Measurements from ENCODE around the gene IL22RA2. TPM values are rescaled to one million over a fixed set of nuclear protein-coding genes. Genes with fewer than 3 reads are reported as not detected.

The IL22RA2 gene
- total RNA-seq, 3 donors from 2014 or later, result not detected

- no peak for DNase-seq
Observed at GRCh38 chr6:137185290-137185689, 11.8 kb upstream of the IL22RA2 start.

GRCh38 chr6:137182654-137183073 lies 9.2 kb upstream of the IL22RA2 start:
- H3K4me1 Mint-ChIP-seq (ENCODE audit: low read depth), result no peaks in the 10 kb centered on the region
- no peak overlapping the region for H3K4me3 Mint-ChIP-seq
- H3K36me3 Mint-ChIP-seq (ENCODE audit: insufficient read depth), result peaks cover 2% of the 10 kb centered on the region
- H3K9me3 Mint-ChIP-seq, result peaks cover 21% of the 10 kb centered on the region
- ATAC-seq (no peak), DNase-seq (no peak)
- peaks cover 4% of the 10 kb centered on the region for H3K27me3 Mint-ChIP-seq (ENCODE audit: low read depth)

More at GRCh38 chr6:137185290-137185689, 11.8 kb upstream of the IL22RA2 start:
- ATAC-seq, result no peak
- Mint-ChIP-seq H3K36me3 (ENCODE audit: insufficient read depth) (peaks cover 4% of the 10 kb centered on the region), H3K4me1 (ENCODE audit: low read depth) (no peaks in the 10 kb centered on the region), H3K27me3 (ENCODE audit: low read depth) (peaks cover 4% of the 10 kb centered on the region), H3K9me3 (peaks cover 21% of the 10 kb centered on the region), H3K4me3 (no peak overlapping the region)

GRCh38 chr6:137181891-137182653 lies 8.6 kb upstream of the IL22RA2 start:
- Mint-ChIP-seq H3K9me3 (peaks cover 21% of the 10 kb centered on the region), H3K27me3 (ENCODE audit: low read depth) (peaks cover 4% of the 10 kb centered on the region), H3K4me1 (ENCODE audit: low read depth) (no peaks in the 10 kb centered on the region), H3K4me3 (no peak overlapping the region), H3K36me3 (ENCODE audit: insufficient read depth) (peaks cover 2% of the 10 kb centered on the region)
- DNase-seq (no peak), ATAC-seq (no peak)

- no peaks in the 10 kb centered on the region for H3K36me3 Mint-ChIP-seq (ENCODE audit: insufficient read depth)
- H3K4me3 Mint-ChIP-seq, result no peak overlapping the region
- ATAC-seq, result no peak
- peaks cover 6% of the 10 kb centered on the region for H3K9me3 Mint-ChIP-seq
- no peaks in the 10 kb centered on the region for H3K27me3 Mint-ChIP-seq (ENCODE audit: low read depth)
- DNase-seq, result no peak
- no peaks in the 10 kb centered on the region for H3K4me1 Mint-ChIP-seq (ENCODE audit: low read depth)
Observed at GRCh38 chr6:137177611-137178010, 4.2 kb upstream of the IL22RA2 start.

GRCh38 chr6:137176729-137177128 lies 3.3 kb upstream of the IL22RA2 start:
- no peaks in the 10 kb centered on the region for H3K27me3 Mint-ChIP-seq (ENCODE audit: low read depth)
- no peak for ATAC-seq
- H3K9me3 Mint-ChIP-seq, result no peaks in the 10 kb centered on the region
- no peak overlapping the region for H3K4me3 Mint-ChIP-seq
- no peaks in the 10 kb centered on the region for H3K4me1 Mint-ChIP-seq (ENCODE audit: low read depth)
- no peaks in the 10 kb centered on the region for H3K36me3 Mint-ChIP-seq (ENCODE audit: insufficient read depth)
- DNase-seq, result no peak

- peaks cover 3% of the 10 kb centered on the region for H3K4me1 Mint-ChIP-seq (ENCODE audit: low read depth)
- no peaks in the 10 kb centered on the region for H3K9me3 Mint-ChIP-seq
- ATAC-seq (no peak), DNase-seq (no peak)
- H3K27me3 Mint-ChIP-seq (ENCODE audit: low read depth), result no peaks in the 10 kb centered on the region
- no peaks in the 10 kb centered on the region for H3K36me3 Mint-ChIP-seq (ENCODE audit: insufficient read depth)
- no peak overlapping the region for H3K4me3 Mint-ChIP-seq
Observed at GRCh38 chr6:137175868-137176245, 2.4 kb upstream of the IL22RA2 start.

- ATAC-seq (no peak), DNase-seq (no peak)
- Mint-ChIP-seq H3K36me3 (ENCODE audit: insufficient read depth) (no peaks in the 10 kb centered on the region), H3K4me3 (no peak overlapping the region), H3K27me3 (ENCODE audit: low read depth) (no peaks in the 10 kb centered on the region), H3K4me1 (ENCODE audit: low read depth) (peaks cover 7% of the 10 kb centered on the region), H3K9me3 (no peaks in the 10 kb centered on the region)
Observed at GRCh38 chr6:137175157-137175867, 1.9 kb upstream of the IL22RA2 start.

GRCh38 chr6:137172734-137173431 lies 561 bp downstream of the IL22RA2 start:
- no peak for ATAC-seq
- H3K36me3 Mint-ChIP-seq (ENCODE audit: insufficient read depth), result no peaks in the 10 kb centered on the region
- no peak for DNase-seq
- no peaks in the 10 kb centered on the region for H3K27me3 Mint-ChIP-seq (ENCODE audit: low read depth)
- no peak overlapping the region for H3K4me3 Mint-ChIP-seq
- peaks cover 10% of the 10 kb centered on the region for H3K4me1 Mint-ChIP-seq (ENCODE audit: low read depth)
- no peaks in the 10 kb centered on the region for H3K9me3 Mint-ChIP-seq

- no peak for ATAC-seq
- no peaks in the 10 kb centered on the region for H3K36me3 Mint-ChIP-seq (ENCODE audit: insufficient read depth)
Observed at GRCh38 chr6:137171824-137172733, 1.4 kb downstream of the IL22RA2 start.

GRCh38 chr6:137171053-137171374 lies 2.4 kb downstream of the IL22RA2 start:
- Mint-ChIP-seq H3K27me3 (ENCODE audit: low read depth) (no peaks in the 10 kb centered on the region), H3K4me3 (no peak overlapping the region), H3K9me3 (no peaks in the 10 kb centered on the region), H3K4me1 (ENCODE audit: low read depth) (peaks cover 14% of the 10 kb centered on the region), H3K36me3 (ENCODE audit: insufficient read depth) (no peaks in the 10 kb centered on the region)
- ATAC-seq (no peak), DNase-seq (no peak)

More at GRCh38 chr6:137171824-137172733, 1.4 kb downstream of the IL22RA2 start:
- Mint-ChIP-seq H3K4me3 (no peak overlapping the region), H3K9me3 (no peaks in the 10 kb centered on the region), H3K4me1 (ENCODE audit: low read depth) (peaks cover 10% of the 10 kb centered on the region), H3K27me3 (ENCODE audit: low read depth) (no peaks in the 10 kb centered on the region)
- DNase-seq, result no peak

- Mint-ChIP-seq H3K9me3 (no peaks in the 10 kb centered on the region), H3K4me1 (ENCODE audit: low read depth) (peaks cover 19% of the 10 kb centered on the region), H3K36me3 (ENCODE audit: insufficient read depth) (no peaks in the 10 kb centered on the region), H3K4me3 (no peak overlapping the region), H3K27me3 (ENCODE audit: low read depth) (no peaks in the 10 kb centered on the region)
- no peak for DNase-seq
- ATAC-seq, result no peak
Observed at GRCh38 chr6:137170266-137171052, 3.0 kb downstream of the IL22RA2 start.

- H3K27me3 Mint-ChIP-seq (ENCODE audit: low read depth), result peaks cover 4% of the 10 kb centered on the region
- peaks cover 30% of the 10 kb centered on the region for H3K4me1 Mint-ChIP-seq (ENCODE audit: low read depth)
- ATAC-seq, result peak; percentile 69 to 78
- H3K36me3 Mint-ChIP-seq (ENCODE audit: insufficient read depth), result no peaks in the 10 kb centered on the region
- H3K9me3 Mint-ChIP-seq, result peaks cover 8% of the 10 kb centered on the region
- DNase-seq, result no peak
- H3K4me3 Mint-ChIP-seq, result no peak overlapping the region
Observed at GRCh38 chr6:137167702-137168377, 5.6 kb downstream of the IL22RA2 start.

Data from activated T-cell treated with anti-CD3 and anti-CD28 coated beads, Interleukin-2, amount 50 U/mL, for 4 hours (primary cell).